Measurements from ENCODE around the gene HYAL2. TPM values are rescaled to one million over a fixed set of nuclear protein-coding genes. Genes with fewer than 3 reads are reported as not detected.
A peak's percentile ranks its signal among the peaks of the same experiment; 100 is the strongest.

Gene HYAL2
- total and polyA plus RNA-seq, 12 donors: 25.1 to 135 (median 39.0) TPM

DNA sequence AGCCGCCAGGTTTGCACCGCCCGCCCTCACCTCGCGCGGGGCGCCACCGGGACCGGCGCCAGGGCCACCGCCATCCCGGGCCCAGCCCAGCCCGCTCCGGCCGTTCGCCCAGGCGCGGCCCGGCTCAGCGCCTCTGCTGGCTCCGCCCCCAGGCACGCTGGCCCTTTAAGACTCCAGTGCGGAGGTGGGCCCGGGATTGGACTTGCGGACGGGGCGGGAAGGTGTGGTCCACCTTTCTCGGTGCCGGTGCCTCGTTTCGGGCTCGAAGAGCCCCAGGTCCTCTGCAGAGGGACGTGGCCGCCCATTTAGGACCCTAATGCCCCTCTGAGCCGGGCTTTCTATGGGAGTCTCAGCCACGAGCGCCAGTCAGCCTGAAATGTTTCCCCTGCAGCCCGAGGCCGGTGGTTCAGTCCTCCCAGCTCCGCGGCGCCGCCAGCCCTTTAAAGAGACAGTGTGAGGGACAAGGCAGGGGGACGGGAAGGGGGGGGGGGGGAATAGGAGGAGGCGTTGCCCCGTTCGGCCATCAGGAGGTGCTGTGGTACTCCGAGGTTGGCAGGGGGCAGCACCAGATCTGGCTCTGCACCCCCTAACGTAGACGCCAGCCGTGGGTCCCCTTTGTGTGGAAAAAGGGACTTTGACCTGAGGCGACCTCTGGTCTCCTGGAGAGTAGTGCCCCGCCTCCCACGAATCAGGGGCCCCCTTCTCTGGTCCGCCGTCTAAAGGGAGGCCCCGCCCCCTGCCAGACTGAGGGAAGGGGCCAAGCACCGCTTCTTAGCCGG, 1.0 kb downstream of the HYAL2 start:
- Histone ChIP-seq H3K36me3 (peaks cover 0 to 55% (median 31%) of the 10 kb centered on the region in 9 donors), H3K27me3 (no peaks in the 10 kb centered on the region), H3K4me3 (peak overlapping the region; percentile 57 to 88 (median 80)), H3K9me3 (no peaks in the 10 kb centered on the region), H3K27ac (peak overlapping the region; percentile 91 to 99 (median 97)), H3K4me1 (peaks cover 29 to 90% (median 71%) of the 10 kb centered on the region in 9 donors)
- WGBS, 2 donors: 1% methylated on average over 58 to 59 of the region's 59 CpGs
- ATAC-seq: peak; percentile 60 to 79 (median 74)
- peak; percentile 90 to 91 for DNase-seq
- intact Hi-C loops (cut with DNase I): loop anchor here in 5 of 10 donors (1.0 to 10.0 kb wide), 6 partner anchors 18 to 84 kb away; partner anchors contain the start of genes GNAI2 (in 1 of the 5), HYAL1 (in 1 of the 5) and SEMA3B (in 1 of the 5)
- TF ChIP-seq, protein P1, sequence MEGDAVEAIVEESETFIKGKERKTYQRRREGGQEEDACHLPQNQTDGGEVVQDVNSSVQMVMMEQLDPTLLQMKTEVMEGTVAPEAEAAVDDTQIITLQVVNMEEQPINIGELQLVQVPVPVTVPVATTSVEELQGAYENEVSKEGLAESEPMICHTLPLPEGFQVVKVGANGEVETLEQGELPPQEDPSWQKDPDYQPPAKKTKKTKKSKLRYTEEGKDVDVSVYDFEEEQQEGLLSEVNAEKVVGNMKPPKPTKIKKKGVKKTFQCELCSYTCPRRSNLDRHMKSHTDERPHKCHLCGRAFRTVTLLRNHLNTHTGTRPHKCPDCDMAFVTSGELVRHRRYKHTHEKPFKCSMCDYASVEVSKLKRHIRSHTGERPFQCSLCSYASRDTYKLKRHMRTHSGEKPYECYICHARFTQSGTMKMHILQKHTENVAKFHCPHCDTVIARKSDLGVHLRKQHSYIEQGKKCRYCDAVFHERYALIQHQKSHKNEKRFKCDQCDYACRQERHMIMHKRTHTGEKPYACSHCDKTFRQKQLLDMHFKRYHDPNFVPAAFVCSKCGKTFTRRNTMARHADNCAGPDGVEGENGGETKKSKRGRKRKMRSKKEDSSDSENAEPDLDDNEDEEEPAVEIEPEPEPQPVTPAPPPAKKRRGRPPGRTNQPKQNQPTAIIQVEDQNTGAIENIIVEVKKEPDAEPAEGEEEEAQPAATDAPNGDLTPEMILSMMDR (IDR thresholded peaks at IDR 0.05): peak; percentile 28 to 79 (median 64)

DNA sequence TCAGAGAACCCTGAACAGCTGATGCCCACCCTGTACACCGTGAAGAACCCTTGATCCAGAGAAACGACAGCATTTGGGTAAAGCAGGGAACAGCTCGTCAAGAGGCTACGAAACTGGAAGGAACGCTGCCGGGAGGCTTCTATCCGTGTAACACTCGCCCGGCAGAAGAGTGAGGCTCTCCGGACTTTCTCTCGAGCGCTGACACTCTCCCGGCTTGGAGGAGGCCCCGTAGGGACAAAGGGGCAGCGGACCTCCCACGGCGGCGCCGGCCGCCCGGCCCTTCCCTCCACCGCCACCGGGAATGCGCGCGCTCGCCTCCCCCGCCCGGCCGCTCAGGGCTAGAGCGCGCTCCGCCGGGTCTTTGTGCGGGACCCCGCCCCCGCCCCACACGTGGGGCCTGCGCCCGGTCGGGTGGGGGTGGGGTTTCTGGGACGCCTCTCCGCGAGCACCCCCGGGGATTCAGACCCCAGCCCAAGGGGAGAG, 1.7 kb downstream of the HYAL2 start:
- TF ChIP-seq, protein P1 (IDR thresholded peaks at IDR 0.05): no peak
- Histone ChIP-seq H3K4me1 (peaks cover 29 to 88% (median 71%) of the 10 kb centered on the region in 9 donors), H3K9me3 (no peaks in the 10 kb centered on the region), H3K36me3 (peaks cover 0 to 57% (median 37%) of the 10 kb centered on the region in 9 donors), H3K27me3 (no peaks in the 10 kb centered on the region), H3K4me3 (peak overlapping the region; percentile 57 to 88 (median 80)), H3K27ac (peak overlapping the region; percentile 91 to 99 (median 97))
- DNase-seq: peak; percentile 82 to 83
- peak; percentile 27 to 69 (median 44) for ATAC-seq
- WGBS, 2 donors: 0 to 1% methylated on average over 37 to 45 of the region's 45 CpGs
- intact Hi-C loops (cut with DNase I): loop anchor here in 5 of 10 donors (1.0 to 10.0 kb wide), 6 partner anchors 18 to 84 kb away; partner anchors contain the start of genes GNAI2 (in 1 of the 5), HYAL1 (in 1 of the 5) and SEMA3B (in 1 of the 5)

DNA sequence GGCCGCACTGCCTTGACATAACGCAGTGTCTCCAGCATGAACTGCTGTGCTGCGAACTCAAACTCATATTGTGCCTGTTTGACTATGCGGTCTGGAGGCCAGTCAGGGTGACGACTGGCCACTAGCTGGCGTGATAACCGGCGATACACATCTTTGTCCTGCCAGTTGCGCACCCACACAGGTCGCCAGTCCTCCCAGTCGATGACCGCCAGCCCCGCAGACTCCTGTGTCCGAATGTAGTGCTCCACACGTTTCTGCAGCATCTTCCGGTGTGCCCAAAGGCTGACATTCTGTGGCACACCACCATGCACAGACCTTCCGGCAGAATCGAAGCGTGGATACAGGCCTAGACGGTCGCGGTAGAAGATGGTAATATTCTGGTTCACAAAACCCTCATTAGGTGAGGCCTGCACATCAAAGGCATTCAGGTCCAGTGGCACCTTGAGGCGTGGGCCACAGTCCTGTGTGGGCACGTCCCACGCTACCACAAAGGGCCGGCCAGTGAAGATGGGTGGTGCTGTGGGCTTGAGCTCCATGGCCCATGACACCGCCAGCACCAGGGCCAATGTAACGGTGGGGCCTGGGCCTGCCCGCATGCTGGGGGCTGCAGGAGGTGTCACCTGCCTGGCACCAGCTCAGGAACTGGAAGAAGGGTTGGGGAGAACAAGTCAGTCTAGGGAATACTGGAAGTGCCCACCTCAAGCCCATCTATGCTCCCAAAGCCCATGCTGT, 2.5 kb downstream of the HYAL2 start:
- ATAC-seq (no peak), DNase-seq (no peak)
- Histone ChIP-seq H3K27me3 (no peaks in the 10 kb centered on the region), H3K4me3 (peak overlapping the region; percentile 57 to 88 (median 80)), H3K9me3 (no peaks in the 10 kb centered on the region), H3K4me1 (peaks cover 29 to 81% (median 68%) of the 10 kb centered on the region in 9 donors), H3K36me3 (peaks cover 0 to 57% (median 33%) of the 10 kb centered on the region in 9 donors), H3K27ac (peak overlapping the region; percentile 91 to 99 (median 97))
- TF ChIP-seq, protein P1 (IDR thresholded peaks at IDR 0.05): peak in 2 of 9 donors; percentile 6 to 22
- intact Hi-C loops (cut with DNase I): loop anchor here in 4 of 10 donors (2.0 to 10.0 kb wide), 5 partner anchors 19 to 83 kb away; partner anchors contain the start of genes GNAI2 (in 1 of the 4) and SEMA3B (in 1 of the 4)
- WGBS, 2 donors: 67 to 71% methylated on average over 29 of the region's 29 CpGs

All from heart right ventricle (tissue), 16 donors.